GM20431 (cell line): ENCODE data around the gene ZNF653.

Experiments used
- in situ Hi-C: fragments of 300-500 bp; cut with MseI, MboI; formaldehyde crosslinking; loops from one replicate; pipeline ENCODE4 v1.15.0; 2020; ENCODE audit warnings: low sequenced_read_pairs; ENCODE audit not compliant: unreplicated experiment

Gene ZNF653

GRCh38 chr19:11528551-11529341, 23.1 kb upstream of the ZNF653 start, which contains the start of gene ECSIT:
TSS of gene ECSIT (minus strand) at chr19:11529134. CDS start at chr19:11519170, 9,964 bp downstream.
- in situ Hi-C loops = no loop called here

GRCh38 chr19:11519138-11519537, 13.5 kb upstream of the ZNF653 start:
- in situ Hi-C loops = no loop called here

- in situ Hi-C loops = no loop called here
Measured at GRCh38 chr19:11513946-11514345, 8.3 kb upstream of the ZNF653 start.

GRCh38 chr19:11510444-11510843, 4.8 kb upstream of the ZNF653 start:
- in situ Hi-C loops = no loop called here

GRCh38 chr19:11507370-11508078, 1.9 kb upstream of the ZNF653 start:
- in situ Hi-C loops = no loop called here

- in situ Hi-C loops = no loop called here
Measured at GRCh38 chr19:11506967-11507366, 1.3 kb upstream of the ZNF653 start.

- in situ Hi-C loops = no loop called here
Measured at GRCh38 chr19:11506101-11506555, 489 bp upstream of the ZNF653 start.

- in situ Hi-C loops = no loop called here
Measured at GRCh38 chr19:11505032-11505503, 571 bp downstream of the ZNF653 start.

- in situ Hi-C loops = no loop called here
Measured at GRCh38 chr19:11504502-11505031, 1.1 kb downstream of the ZNF653 start.

- in situ Hi-C loops = no loop called here
Measured at GRCh38 chr19:11499890-11500420, 5.7 kb downstream of the ZNF653 start.

GRCh38 chr19:11499220-11499726, 6.4 kb downstream of the ZNF653 start:
- in situ Hi-C loops = no loop called here

GRCh38 chr19:11496391-11497163, 9.1 kb downstream of the ZNF653 start:
- in situ Hi-C loops = no loop called here

GRCh38 chr19:11495885-11496284, 9.8 kb downstream of the ZNF653 start:
- in situ Hi-C loops = no loop called here

- in situ Hi-C loops = no loop called here
Measured at GRCh38 chr19:11495481-11495880, 10.2 kb downstream of the ZNF653 start.

GRCh38 chr19:11494634-11495285, 10.9 kb downstream of the ZNF653 start:
- in situ Hi-C loops = no loop called here

GRCh38 chr19:11489378-11489777, 16.3 kb downstream of the ZNF653 start:
- in situ Hi-C loops = no loop called here

- in situ Hi-C loops = no loop called here
Measured at GRCh38 chr19:11486661-11487503, 18.8 kb downstream of the ZNF653 start.

GRCh38 chr19:11485245-11485837, 20.3 kb downstream of the ZNF653 start:
- in situ Hi-C loops = no loop called here
